Measurements from ENCODE around the gene BOLA2B. TPM values are rescaled to one million over a fixed set of nuclear protein-coding genes. Genes with fewer than 3 reads are reported as not detected.

BOLA2B gene
- total and polyA plus RNA-seq, 2 of the 4 experiments (the other 2 are of a cell fraction) = 121 to 301 TPM

GRCh38 chr16:30151091-30151490 is 42.4 kb downstream of the BOLA2B start:
- no peak for ATAC-seq (ENCODE audit: low read depth)
- Histone ChIP-seq H3K36me3 (ENCODE audit: control insufficient read depth, insufficient read depth, low read length) (no peaks in the 10 kb centered on the region), H3K4me1 (ENCODE audit: control insufficient read depth, insufficient read depth, low read length) (no peaks in the 10 kb centered on the region), H3K9ac (ENCODE audit: low read depth, low read length) (no peak overlapping the region), H2AK5ac (ENCODE audit: low read depth, low read length) (no peak overlapping the region), H2AK9ac (replicated peaks; ENCODE audit: low read depth, low read length, poor library complexity) (no peak overlapping the region), H4K5ac (ENCODE audit: low read depth, low read length) (no peak overlapping the region), H2BK120ac (ENCODE audit: low read depth, low read length) (no peak overlapping the region), H4K91ac (ENCODE audit: insufficient read depth, low read depth, low read length) (no peak overlapping the region), H3K4ac (ENCODE audit: low read depth, low read length) (no peak overlapping the region), H4K20me1 (ENCODE audit: insufficient read depth, low read length) (no peaks in the 10 kb centered on the region), H3K27me3 (ENCODE audit: control insufficient read depth, insufficient read depth, low read length) (no peaks in the 10 kb centered on the region; the same call in 1 of the 2 replicates), H3K4me2 (ENCODE audit: low read depth, low read length) (no peak overlapping the region), H3K9me1 (ENCODE audit: insufficient read depth, low read length) (no peaks in the 10 kb centered on the region), H3K56ac (ENCODE audit: extremely low read depth, insufficient read depth, low read length) (no peak overlapping the region), H2BK15ac (ENCODE audit: low read depth, low read length) (no peak overlapping the region), H3K4me3 (ENCODE audit: insufficient read depth, low read depth, low read length) (no peak overlapping the region), H3K23ac (ENCODE audit: low read depth, low read length) (no peak overlapping the region), H4K8ac (ENCODE audit: low read depth in 2 of 2, low read length in 2 of 2) (no peak overlapping the region), H2AFZ (replicated peaks; ENCODE audit: low read length, poor library complexity) (no peak overlapping the region), H3K18ac (ENCODE audit: low read depth, low read length) (no peak overlapping the region), H3K27ac (ENCODE audit: insufficient read depth, low read length) (no peak overlapping the region), H2BK20ac (ENCODE audit: low read depth, low read length) (no peak overlapping the region), H3K9me3 (ENCODE audit: control insufficient read depth, insufficient read depth, low read length) (peaks cover 10% of the 10 kb centered on the region), H2BK5ac (ENCODE audit: low read depth, low read length, poor library complexity, severe bottlenecking) (no peak overlapping the region), H3K14ac (replicated peaks; ENCODE audit: low read depth, low read length) (no peak overlapping the region), H3K79me1 (ENCODE audit: low read depth in 1 of 2, low read length in 2 of 2) (no peaks in the 10 kb centered on the region)
- ChIA-PET CTCF (no interaction called here), POLR2A (ENCODE audit: unreplicated experiment) (no interaction called here)
- no TSS peak for BruUV-seq (replicated peaks)
- in situ Hi-C loops (cut with MboI; ENCODE audit: low sequenced_read_pairs) (loop anchor here (5.0 kb wide), 1 partner anchor 54 kb away; the partner anchor contains the start of gene YPEL3), intact Hi-C loops (cut with micrococcal nuclease) (no loop called here), dilution Hi-C loops (cut with HindIII; ENCODE audit: low sequenced_read_pairs, unreplicated experiment) (no loop called here)
- no peak for DNase-seq
- no peak for TF ChIP-seq MXI1 (IDR thresholded peaks at IDR 0.05; ENCODE audit: borderline replicate concordance, low read depth, low read length)
- TF ChIP-seq MAZ (IDR thresholded peaks at IDR 0.05; ENCODE audit: borderline replicate concordance, low read depth, low read length) = no peak
- no peak for TF ChIP-seq SMC3 (IDR thresholded peaks at IDR 0.05; ENCODE audit: low read depth, low read length)
- TF ChIP-seq RAD21 (IDR thresholded peaks at IDR 0.05; ENCODE audit: low read length) = no peak
- TF ChIP-seq MAFK (IDR thresholded peaks at IDR 0.05; ENCODE audit: low read depth, low read length) = no peak
- no peak for TF ChIP-seq POLR2A (IDR thresholded peaks at IDR 0.05; ENCODE audit: low read depth, low read length)
- TF ChIP-seq, protein P1, sequence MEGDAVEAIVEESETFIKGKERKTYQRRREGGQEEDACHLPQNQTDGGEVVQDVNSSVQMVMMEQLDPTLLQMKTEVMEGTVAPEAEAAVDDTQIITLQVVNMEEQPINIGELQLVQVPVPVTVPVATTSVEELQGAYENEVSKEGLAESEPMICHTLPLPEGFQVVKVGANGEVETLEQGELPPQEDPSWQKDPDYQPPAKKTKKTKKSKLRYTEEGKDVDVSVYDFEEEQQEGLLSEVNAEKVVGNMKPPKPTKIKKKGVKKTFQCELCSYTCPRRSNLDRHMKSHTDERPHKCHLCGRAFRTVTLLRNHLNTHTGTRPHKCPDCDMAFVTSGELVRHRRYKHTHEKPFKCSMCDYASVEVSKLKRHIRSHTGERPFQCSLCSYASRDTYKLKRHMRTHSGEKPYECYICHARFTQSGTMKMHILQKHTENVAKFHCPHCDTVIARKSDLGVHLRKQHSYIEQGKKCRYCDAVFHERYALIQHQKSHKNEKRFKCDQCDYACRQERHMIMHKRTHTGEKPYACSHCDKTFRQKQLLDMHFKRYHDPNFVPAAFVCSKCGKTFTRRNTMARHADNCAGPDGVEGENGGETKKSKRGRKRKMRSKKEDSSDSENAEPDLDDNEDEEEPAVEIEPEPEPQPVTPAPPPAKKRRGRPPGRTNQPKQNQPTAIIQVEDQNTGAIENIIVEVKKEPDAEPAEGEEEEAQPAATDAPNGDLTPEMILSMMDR (conservative IDR thresholded peaks at IDR 0.05; ENCODE audit: low read depth, low read length) = no peak
- TF ChIP-seq, protein P2, sequence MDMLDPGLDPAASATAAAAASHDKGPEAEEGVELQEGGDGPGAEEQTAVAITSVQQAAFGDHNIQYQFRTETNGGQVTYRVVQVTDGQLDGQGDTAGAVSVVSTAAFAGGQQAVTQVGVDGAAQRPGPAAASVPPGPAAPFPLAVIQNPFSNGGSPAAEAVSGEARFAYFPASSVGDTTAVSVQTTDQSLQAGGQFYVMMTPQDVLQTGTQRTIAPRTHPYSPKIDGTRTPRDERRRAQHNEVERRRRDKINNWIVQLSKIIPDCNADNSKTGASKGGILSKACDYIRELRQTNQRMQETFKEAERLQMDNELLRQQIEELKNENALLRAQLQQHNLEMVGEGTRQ (IDR thresholded peaks at IDR 0.05; ENCODE audit: low read depth, low read length) = no peak
- no peak for TF ChIP-seq RCOR1 (IDR thresholded peaks at IDR 0.05; ENCODE audit: insufficient replicate concordance, low read length)
- TF ChIP-seq BHLHE40 (IDR thresholded peaks at IDR 0.05; ENCODE audit: low read depth, low read length) = no peak
- no peak for TF ChIP-seq RFX5 (IDR thresholded peaks at IDR 0.05; ENCODE audit: low read depth, low read length)
- TF ChIP-seq FOS (IDR thresholded peaks at IDR 0.05; ENCODE audit: low read depth, low read length) = no peak
- TF ChIP-seq CEBPB (IDR thresholded peaks at IDR 0.05; ENCODE audit: low read depth, low read length) = no peak
- TF ChIP-seq CHD1 (IDR thresholded peaks at IDR 0.05; ENCODE audit: low read depth, low read length) = no peak
- TF ChIP-seq NFE2L2 (IDR thresholded peaks at IDR 0.05; ENCODE audit: low read depth, low read length) = no peak
- no peak for TF ChIP-seq ELK1 (IDR thresholded peaks at IDR 0.05; ENCODE audit: borderline replicate concordance, low read depth, low read length)
- no CpG with 5 or more reads among the region's 7 CpGs for WGBS, 2 experiments (ENCODE audit: extremely low coverage in 2 of 2, insufficient read length in 1 of 2)

Measured in IMR-90 (cell line).